IMR-90 (cell line): ENCODE measurements around the gene NNMT. TPM values are rescaled to one million over a fixed set of nuclear protein-coding genes. Genes with fewer than 3 reads are reported as not detected.
A peak's percentile ranks its signal among the peaks of the same experiment; 100 is the strongest.

Experiments
- ATAC-seq: fragments of 200-7000 bp; cut with Tn5 transposase; 2 replicates; pipeline ENCODE4 v1.9.1; 2020; ENCODE audit warnings: low read depth, mild to moderate bottlenecking, moderate library complexity
- BruUV-seq: library from RNA; stranded (reverse); fragments of 400-500 nt; replicated peaks from 2 replicates; lab custom pipeline; 2021; lab: Mats Ljungman, UMichigan
- CTCF ChIA-PET: fragments of 300-600 bp; formaldehyde crosslinking; extraction: SDS; loops from one replicate; lab custom pipeline; 2021; ENCODE audit warnings: antibody characterized with exemption; lab: Yijun Ruan, JAX
- POLR2A ChIA-PET: fragments of 300-600 bp; sonication (Branson Sonifier 250); formaldehyde crosslinking; loops from one replicate; lab custom pipeline; 2022; ENCODE audit warnings: antibody characterized with exemption; ENCODE audit not compliant: unreplicated experiment; lab: Charles Lee
- DNase-seq: peaks from one replicate; pipeline ENCODE4 v3.0.0; 2013
- H2AFZ ChIP-seq: replicated peaks from 2 replicates; pipeline ENCODE3; 2013; ENCODE audit warnings: low read length, mild to moderate bottlenecking; ENCODE audit not compliant: poor library complexity
- H2AK5ac ChIP-seq: 2 replicates; pipeline ENCODE4 v1.6.1; 2013; ENCODE audit warnings: low read depth, low read length, inconsistent platforms
- H2AK9ac ChIP-seq: replicated peaks from 2 replicates; pipeline ENCODE3; 2013; ENCODE audit warnings: mild to moderate bottlenecking, low read depth, low read length, moderate library complexity; ENCODE audit not compliant: poor library complexity
- H2BK120ac ChIP-seq: 2 replicates; pipeline ENCODE4 v1.6.1; 2013; ENCODE audit warnings: low read depth, low read length, inconsistent platforms
- H2BK15ac ChIP-seq: 3 replicates; pipeline ENCODE4 v1.6.1; 2013; ENCODE audit warnings: low read depth, low read length, inconsistent platforms
- H2BK20ac ChIP-seq: 2 replicates; pipeline ENCODE4 v1.6.1; 2013; ENCODE audit warnings: low read depth, mild to moderate bottlenecking, inconsistent platforms, low read length, moderate library complexity
- H2BK5ac ChIP-seq: 2 replicates; pipeline ENCODE4 v1.6.1; 2013; ENCODE audit warnings: mild to moderate bottlenecking, low read depth, low read length, inconsistent platforms; ENCODE audit not compliant: poor library complexity, severe bottlenecking
- H3K14ac ChIP-seq: replicated peaks from 2 replicates; pipeline ENCODE4 v1.6.1; 2013; ENCODE audit warnings: low read depth, low read length, inconsistent platforms
- H3K18ac ChIP-seq: 2 replicates; pipeline ENCODE4 v1.6.1; 2013; ENCODE audit warnings: low read depth, low read length, control low read depth
- H3K23ac ChIP-seq: 2 replicates; pipeline ENCODE4 v1.6.1; 2013; ENCODE audit warnings: low read depth, low read length, inconsistent platforms
- H3K27ac ChIP-seq: 2 replicates; pipeline ENCODE4 v1.5.1; 2013; ENCODE audit warnings: mild to moderate bottlenecking, control low read depth, low read length; ENCODE audit not compliant: insufficient read depth
- H3K27me3 ChIP-seq: 2 replicates; pipeline ENCODE4 v1.6.1; 2013; ENCODE audit warnings: low read length; ENCODE audit not compliant: control insufficient read depth, insufficient read depth
- H3K36me3 ChIP-seq: 2 replicates; pipeline ENCODE4 v1.6.1; 2013; ENCODE audit warnings: low read length, mixed read lengths; ENCODE audit not compliant: control insufficient read depth, insufficient read depth
- H3K4ac ChIP-seq: 2 replicates; pipeline ENCODE4 v1.6.1; 2013; ENCODE audit warnings: low read depth, low read length, inconsistent platforms
- H3K4me1 ChIP-seq: 2 replicates; pipeline ENCODE4 v1.6.1; 2013; ENCODE audit warnings: low read length, mixed read lengths; ENCODE audit not compliant: control insufficient read depth, insufficient read depth
- H3K4me2 ChIP-seq: 2 replicates; pipeline ENCODE4 v1.6.1; 2013; ENCODE audit warnings: low read depth, mild to moderate bottlenecking, control low read depth, low read length, moderate library complexity
- H3K4me3 ChIP-seq: 2 replicates; pipeline ENCODE4 v1.5.1; 2013; ENCODE audit warnings: low read depth, mild to moderate bottlenecking, control low read depth, low read length, moderate library complexity; ENCODE audit not compliant: insufficient read depth
- H3K56ac ChIP-seq: 2 replicates; pipeline ENCODE4 v1.6.1; 2013; ENCODE audit warnings: low read length, inconsistent platforms; ENCODE audit not compliant: insufficient read depth; ENCODE audit errors: extremely low read depth
- H3K79me1 ChIP-seq, 2 experiments: 2 replicates each; pipeline ENCODE4 v1.6.1; 2013; ENCODE audit warnings: low read length in 2 of 2, inconsistent platforms in 1 of 2, low read depth in 1 of 2
- H3K9ac ChIP-seq: 2 replicates; pipeline ENCODE4 v1.6.1; 2013; ENCODE audit warnings: low read depth, low read length, control low read depth
- H3K9me1 ChIP-seq: 2 replicates; pipeline ENCODE4 v1.6.1; 2013; ENCODE audit warnings: low read length, inconsistent platforms; ENCODE audit not compliant: insufficient read depth
- H3K9me3 ChIP-seq: 2 replicates; pipeline ENCODE4 v1.6.1; 2013; ENCODE audit warnings: low read length; ENCODE audit not compliant: control insufficient read depth, insufficient read depth
- H4K20me1 ChIP-seq: 2 replicates; pipeline ENCODE4 v1.6.1; 2013; ENCODE audit warnings: low read length, inconsistent platforms; ENCODE audit not compliant: insufficient read depth
- H4K5ac ChIP-seq: 2 replicates; pipeline ENCODE4 v1.6.1; 2013; ENCODE audit warnings: mild to moderate bottlenecking, low read depth, low read length, control low read depth
- H4K8ac ChIP-seq, 2 experiments: 2 replicates each; pipeline ENCODE4 v1.6.1; 2013; ENCODE audit warnings: low read depth in 2 of 2, low read length in 2 of 2, control low read depth in 1 of 2, inconsistent platforms in 1 of 2
- H4K91ac ChIP-seq: 2 replicates; pipeline ENCODE4 v1.6.1; 2013; ENCODE audit warnings: low read depth, low read length, inconsistent platforms; ENCODE audit not compliant: insufficient read depth
- CEBPB ChIP-seq: IDR thresholded peaks from 2 replicates; pipeline ENCODE4 v1.6.1; 2012; ENCODE audit warnings: low read depth, low read length, improper control_type of control experiment
- MXI1 ChIP-seq: IDR thresholded peaks from 2 replicates; pipeline ENCODE4 v1.6.1; 2012; ENCODE audit warnings: low read depth, mild to moderate bottlenecking, low read length, moderate library complexity, borderline replicate concordance
- RFX5 ChIP-seq: IDR thresholded peaks from 2 replicates; pipeline ENCODE4 v1.8.0; 2012; ENCODE audit warnings: low read depth, mild to moderate bottlenecking, low read length, moderate library complexity
- USF2 ChIP-seq: fragments of 150-350 bp; IDR thresholded peaks from 2 replicates; pipeline ENCODE4 v1.6.1; 2017; ENCODE audit warnings: mild to moderate bottlenecking, antibody characterized with exemption, low read length, low read depth
- WGBS, 2 experiments: methylation state at CpG; one replicate each; pipeline versions ENCODE4 v1.1.5 to v1.1.7; 2013; ENCODE audit warnings: missing lambda C conversion rate in 2 of 2; ENCODE audit not compliant: insufficient read length in 1 of 2; ENCODE audit errors: extremely low coverage in 2 of 2; 5-methylcytosine and 5-hydroxymethylcytosine counted together
- dilution Hi-C: fragments of 300-500 bp; cut with HindIII; formaldehyde crosslinking; loops from one replicate; pipeline ENCODE4 v1.14.3; 2018; ENCODE audit warnings: low sequenced_read_pairs; ENCODE audit not compliant: unreplicated experiment
- in situ Hi-C: fragments of 300-500 bp; cut with MboI; formaldehyde crosslinking; loops from 3 replicates; pipeline ENCODE4 v1.14.3; 2019; ENCODE audit warnings: low sequenced_read_pairs, inconsistent platforms, mixed read lengths
- intact Hi-C: fragments of 100-400 bp; cut with micrococcal nuclease; formaldehyde crosslinking; loops from 2 replicates; pipeline ENCODE4 v1.10.0; 2022
- polyA plus RNA-seq, 3 experiments: library from polyadenylated mRNA; depleted of rRNA; stranded (reverse); fragments of >200 nt; gene quantifications; 2 replicates each; pipeline ENCODE4 v1.2.3, GENCODE V29; 2012; ENCODE audit warnings: low replicate concordance in 1 of 3
- total RNA-seq: library from RNA; depleted of rRNA; stranded (reverse); fragments of >200 nt; gene quantifications from 2 replicates; pipeline ENCODE4 v1.2.3, GENCODE V29; 2012

The NNMT gene
- total and polyA plus RNA-seq, 2 of the 4 experiments (the other 2 are of a cell fraction), result 79.7 to 108 TPM

DNA sequence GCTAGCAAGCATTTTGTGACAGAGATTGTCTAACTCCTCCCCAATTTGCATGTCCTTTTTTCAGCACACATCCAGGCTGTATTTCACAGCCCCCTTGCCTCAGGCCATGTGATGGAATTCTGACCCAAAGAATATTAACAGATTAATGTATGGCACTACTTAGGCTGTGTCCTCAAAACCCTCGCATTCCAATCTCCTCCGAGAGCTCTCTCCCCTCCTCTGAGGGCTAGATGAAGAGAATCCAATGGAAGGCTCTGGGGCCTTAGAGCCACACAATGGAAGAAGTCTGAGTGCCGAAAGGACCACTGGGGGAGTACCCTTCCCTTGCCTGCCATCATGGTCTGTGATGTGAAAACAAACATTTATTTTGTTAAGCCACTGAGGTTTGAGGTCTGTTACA is 13.7 kb upstream of the NNMT start:
- Histone ChIP-seq H2BK15ac (peak overlapping the region; percentile 32; the same call in 1 of the 3 replicates), H3K18ac (peak overlapping the region; percentile 33; the same call in 1 of the 2 replicates), H3K79me1 (no peaks in the 10 kb centered on the region), H3K9me1 (peaks cover 3% of the 10 kb centered on the region; the same call in 1 of the 2 replicates), H4K20me1 (no peaks in the 10 kb centered on the region), H3K23ac (no peak overlapping the region), H2BK5ac (no peak overlapping the region), H3K4me3 (no peak overlapping the region), H3K27me3 (no peaks in the 10 kb centered on the region), H3K4me2 (no peak overlapping the region), H2BK20ac (peak overlapping the region; percentile 39; the same call in 1 of the 2 replicates), H3K9ac (no peak overlapping the region), H2AK9ac (no peak overlapping the region), H4K8ac (no peak overlapping the region), H2AK5ac (no peak overlapping the region), H2AFZ (peak overlapping the region; percentile 34), H3K27ac (no peak overlapping the region), H3K36me3 (no peaks in the 10 kb centered on the region), H3K4ac (peak overlapping the region; percentile 28; the same call in 1 of the 2 replicates), H4K5ac (peak overlapping the region; percentile 66), H3K14ac (no peak overlapping the region), H3K4me1 (peaks cover 18% of the 10 kb centered on the region), H4K91ac (no peak overlapping the region), H3K9me3 (peaks cover 2% of the 10 kb centered on the region; the same call in 1 of the 2 replicates), H2BK120ac (peak overlapping the region; percentile 44; the same call in 1 of the 2 replicates), H3K56ac (no peak overlapping the region)
- ChIA-PET CTCF (no interaction called here), POLR2A (no interaction called here)
- no peak for DNase-seq
- intact Hi-C loops (loop anchor here (5.0 kb wide), 3 partner anchors 120 to 1995 kb away; partner anchors contain the start of genes C11orf71 and RBM7), in situ Hi-C loops (loop anchor here (5.0 kb wide), 1 partner anchor 470 kb away; no protein-coding TSS in a partner anchor), dilution Hi-C loops (no loop called here)
- BruUV-seq, result no TSS peak
- no CpG with 5 or more reads among the region's 3 CpGs for WGBS, 2 experiments
- TF ChIP-seq MXI1 (no peak), USF2 (no peak), CEBPB (no peak), RFX5 (no peak)
- no peak for ATAC-seq
